ENCODE measurements around the gene VPREB1.

GRCh38 chr22:22210375-22210774, 34.2 kb upstream of the VPREB1 start:
- TF ChIP-seq CTCF (conservative IDR thresholded peaks at IDR 0.05; ENCODE audit: low read depth, low read length), result no peak
- no peak for TF ChIP-seq EZH2 (IDR thresholded peaks at IDR 0.05; ENCODE audit: borderline replicate concordance, low read depth, low read length, poor library complexity, severe bottlenecking)
